Endodermal cell (in vitro differentiated cells): ENCODE measurements around the gene IL15RA. TPM values are rescaled to one million over a fixed set of nuclear protein-coding genes. Genes with fewer than 3 reads are reported as not detected.

ENCODE experiments used
- DNase-seq: peaks from one replicate; pipeline ENCODE4 v3.0.0-alpha.2; 2017
- H3K27ac ChIP-seq: 2 replicates; pipeline ENCODE4 v1.5.1; 2013; ENCODE audit warnings: mild to moderate bottlenecking, low read depth, low read length, moderate library complexity
- H3K27me3 ChIP-seq: 2 replicates; pipeline ENCODE4 v1.6.1; 2013; ENCODE audit warnings: mild to moderate bottlenecking, low read length, moderate library complexity; ENCODE audit not compliant: insufficient read depth, control insufficient read depth, poor library complexity, severe bottlenecking
- H3K36me3 ChIP-seq: 2 replicates; pipeline ENCODE4 v1.7.0; 2013; ENCODE audit warnings: mild to moderate bottlenecking, low read length, moderate library complexity; ENCODE audit not compliant: control insufficient read depth, insufficient read depth
- H3K4me1 ChIP-seq: one replicate; pipeline ENCODE4 v1.7.0; 2013; ENCODE audit warnings: low read length; ENCODE audit not compliant: control insufficient read depth, insufficient read depth
- H3K4me3 ChIP-seq: 2 replicates; pipeline ENCODE4 v1.5.1; 2013; ENCODE audit warnings: mild to moderate bottlenecking, low read length, moderate library complexity
- H3K9ac ChIP-seq: 2 replicates; pipeline ENCODE4 v1.6.1; 2013; ENCODE audit warnings: mild to moderate bottlenecking, low read length, moderate library complexity; ENCODE audit not compliant: poor library complexity, severe bottlenecking; ENCODE audit errors: extremely low read depth
- H3K9me3 ChIP-seq: 2 replicates; pipeline ENCODE4 v1.6.1; 2013; ENCODE audit warnings: mild to moderate bottlenecking, low read length, moderate library complexity; ENCODE audit not compliant: control insufficient read depth
- H3K27ac Mint-ChIP-seq: 2 replicates; pipeline ENCODE4 v1.8.0; 2020; ENCODE audit warnings: mixed read lengths
- H3K27me3 Mint-ChIP-seq: 2 replicates; pipeline ENCODE4 v1.8.0; 2021; ENCODE audit warnings: mild to moderate bottlenecking, mixed read lengths; ENCODE audit not compliant: insufficient read depth
- H3K36me3 Mint-ChIP-seq: 2 replicates; pipeline ENCODE4 v1.8.0; 2020; ENCODE audit warnings: low read depth, mixed read lengths
- H3K4me1 Mint-ChIP-seq: 2 replicates; pipeline ENCODE4 v1.8.0; 2020; ENCODE audit warnings: mixed read lengths
- H3K4me3 Mint-ChIP-seq: 2 replicates; pipeline ENCODE4 v1.8.0; 2020; ENCODE audit warnings: mild to moderate bottlenecking, moderate library complexity, mixed read lengths
- H3K9me3 Mint-ChIP-seq: 2 replicates; pipeline ENCODE4 v1.8.0; 2020; ENCODE audit warnings: mild to moderate bottlenecking, mixed read lengths
- CTCF ChIP-seq: fragments of 200-600 bp; sonication (generic); conservative IDR thresholded peaks from 2 replicates; pipeline ENCODE4 v1.5.0; 2021; ENCODE audit warnings: antibody characterized with exemption, mild to moderate bottlenecking
- WGBS, 2 experiments: methylation state at CpG; one replicate each; pipeline versions ENCODE4 v1.1.5 to v1.1.7; 2013; ENCODE audit warnings: missing lambda C conversion rate in 2 of 2, mixed read lengths in 1 of 2; ENCODE audit not compliant: insufficient coverage in 1 of 2, insufficient read length in 1 of 2; 5-methylcytosine and 5-hydroxymethylcytosine counted together
- long read RNA-seq, 4 experiments: library from polyadenylated mRNA in 2 of 4; library from RNA in 1 of 4; library from capped mRNA in 1 of 4; stranded (forward) in 3 of 4; unstranded in 1 of 4; transcript quantifications; one replicate each; pipeline ENCODE4 v2.0.0, GENCODE V29; 2020 to 2021; ENCODE audit warnings: inconsistent platforms in 1 of 4
- polyA plus RNA-seq, 2 experiments: library from polyadenylated mRNA; stranded (reverse); fragments of 50-300 nt; gene quantifications; one replicate each; pipeline ENCODE4 v1.2.3, GENCODE V29; 2013
- total RNA-seq, 2 donors: library from RNA; stranded (reverse); fragmentation: NEBNext Ultra II Directional in 1 of 2; extraction: Animal tissue kit (Norgen Biotek cat#: 25700) in 1 of 2; gene quantifications; 2 replicates in 1 of 2; 3 replicates in 1 of 2; pipeline ENCODE4 v1.2.1, GENCODE V29; 2021

Gene IL15RA
- total RNA-seq: under 1 TPM; 0.35 to 0.37 TPM
- not detected for polyA plus RNA-seq (2013, experiment 1 of 2)
- polyA plus RNA-seq (2013, experiment 2 of 2): not detected
- long read RNA-seq, experiment 1: 0 reads
- long read RNA-seq, experiment 2: 0 reads
- long read RNA-seq, experiment 3, partial matches to known transcripts: 0 of 1 reads
- long read RNA-seq, experiment 3, other reads (novel, unspliced or antisense): 0 of 1 reads
- long read RNA-seq, experiment 4: 0 reads

- Mint-ChIP-seq H3K9me3 (no peaks in the 10 kb centered on the region), H3K36me3 (no peaks in the 10 kb centered on the region), H3K27ac (peak within 1 kb of the TSS; percentile 4), H3K4me3 (peak within 1 kb of the TSS; percentile 63), H3K4me1 (peaks cover 5% of the 10 kb centered on the region), H3K27me3 (peaks cover 59% of the 10 kb centered on the region)
- peak; percentile 90 for DNase-seq
- H3K4me1 ChIP-seq: no peaks in the 10 kb centered on the region
- H3K9me3 ChIP-seq: no peaks in the 10 kb centered on the region
- H3K9ac ChIP-seq: peak within 1 kb of the TSS; percentile 6
- peaks cover 55% of the 10 kb centered on the region for H3K27me3 ChIP-seq
- TF ChIP-seq CTCF: peak; percentile 41
- 0% methylated on average over 22 to 80 of the region's 80 CpGs for WGBS, 2 experiments
- H3K36me3 ChIP-seq: no peaks in the 10 kb centered on the region
- H3K27ac ChIP-seq: no peak within 1 kb of the TSS
- H3K4me3 ChIP-seq: peak within 1 kb of the TSS; percentile 83
Observed at GRCh38 chr10:5977471-5978229, at the start of gene IL15RA. Gene IL15RA, minus strand, starts transcription at chr10:5977543. Its CDS starts 51 bp downstream, at chr10:5977492.

- Mint-ChIP-seq H3K27ac (no peak overlapping the region), H3K4me1 (no peaks in the 10 kb centered on the region), H3K27me3 (peaks cover 3% of the 10 kb centered on the region), H3K9me3 (peaks cover 9% of the 10 kb centered on the region), H3K36me3 (no peaks in the 10 kb centered on the region), H3K4me3 (no peak overlapping the region)
- H3K4me1 ChIP-seq: no peaks in the 10 kb centered on the region
- H3K9me3 ChIP-seq: peaks cover 12% of the 10 kb centered on the region
- H3K9ac ChIP-seq: no peak overlapping the region
- no peak overlapping the region for H3K4me3 ChIP-seq
- TF ChIP-seq CTCF: no peak
- H3K27me3 ChIP-seq: no peaks in the 10 kb centered on the region
- no peaks in the 10 kb centered on the region for H3K36me3 ChIP-seq
- DNase-seq: no peak
- no peak overlapping the region for H3K27ac ChIP-seq
- 87 to 91% methylated on average over 6 of the region's 6 CpGs for WGBS, 2 experiments
Observed at GRCh38 chr10:6025683-6026255, 48.4 kb upstream of the IL15RA start.

- DNase-seq: no peak
- 92 to 96% methylated on average over 8 to 10 of the region's 10 CpGs for WGBS, 2 experiments
Observed at GRCh38 chr10:6024334-6024682, 47.0 kb upstream of the IL15RA start.

More at GRCh38 chr10:6024334-6024682, 47.0 kb upstream of the IL15RA start:
- no peaks in the 10 kb centered on the region for H3K4me1 ChIP-seq
- Mint-ChIP-seq H3K27ac (no peak overlapping the region), H3K27me3 (peaks cover 3% of the 10 kb centered on the region), H3K36me3 (no peaks in the 10 kb centered on the region), H3K4me3 (no peak overlapping the region), H3K4me1 (no peaks in the 10 kb centered on the region), H3K9me3 (no peaks in the 10 kb centered on the region)
- no peak overlapping the region for H3K27ac ChIP-seq
- TF ChIP-seq CTCF: no peak
- no peaks in the 10 kb centered on the region for H3K36me3 ChIP-seq
- no peaks in the 10 kb centered on the region for H3K9me3 ChIP-seq
- H3K9ac ChIP-seq: no peak overlapping the region
- H3K27me3 ChIP-seq: no peaks in the 10 kb centered on the region
- no peak overlapping the region for H3K4me3 ChIP-seq
